Skin of body (tissue), 2 donors: ENCODE data around the gene ZNF423. TPM values are rescaled to one million over a fixed set of nuclear protein-coding genes. Genes with fewer than 3 reads are reported as not detected.
A peak's percentile ranks its signal among the peaks of the same experiment; 100 is the strongest.

ENCODE experiments used
- DNase-seq: peaks from one replicate; lab custom pipeline; 2025; lab: John Stamatoyannopoulos, UW
- total RNA-seq: library from RNA; depleted of rRNA; stranded (reverse); fragments of >200 nt; gene quantifications from one replicate; pipeline ENCODE4 v1.2.3, GENCODE V29; 2014

Gene ZNF423
- total RNA-seq, 1 donor from 2014 or later: 8.0 TPM

DNA sequence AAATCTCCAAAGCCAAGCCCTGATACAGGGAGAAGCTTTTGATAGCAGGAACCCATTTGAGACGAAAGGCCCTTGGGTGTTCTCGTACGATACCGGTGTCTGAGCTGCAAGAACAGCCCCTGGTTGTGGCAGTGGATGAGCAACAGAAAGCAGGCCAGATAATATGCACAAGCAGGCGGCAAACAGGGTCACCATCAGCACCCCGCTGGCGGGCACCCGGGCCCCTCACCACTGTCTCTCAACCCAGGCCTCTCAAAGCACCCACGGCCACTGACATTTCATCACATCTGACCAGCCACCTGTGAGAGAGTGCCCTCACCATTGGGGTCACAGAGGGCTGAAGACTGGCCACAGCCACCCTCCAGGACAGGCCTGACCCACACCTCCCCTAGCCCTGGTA lies 252.0 kb downstream of the ZNF423 start:
- DNase-seq: no peak

DNA sequence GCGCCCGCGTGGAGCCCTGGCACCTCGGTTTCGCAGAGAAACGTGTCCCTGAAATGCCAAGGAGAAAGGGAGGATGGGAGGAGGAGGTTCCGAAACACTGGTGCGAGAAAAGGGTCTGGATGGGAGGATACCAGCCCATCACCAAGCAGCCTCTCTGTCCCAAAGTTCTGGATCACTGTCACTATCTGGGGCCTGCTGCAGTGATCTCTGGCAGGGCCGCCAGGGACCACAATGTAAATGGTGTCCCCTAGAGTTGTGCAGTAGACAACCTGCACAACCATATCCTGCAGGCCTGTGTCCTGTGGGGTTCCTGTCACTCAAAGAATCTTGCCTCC lies 253.0 kb downstream of the ZNF423 start:
- no peak for DNase-seq

- no peak for DNase-seq
Observed at GRCh38 chr16:49602201-49602975, 253.5 kb downstream of the ZNF423 start.

DNA sequence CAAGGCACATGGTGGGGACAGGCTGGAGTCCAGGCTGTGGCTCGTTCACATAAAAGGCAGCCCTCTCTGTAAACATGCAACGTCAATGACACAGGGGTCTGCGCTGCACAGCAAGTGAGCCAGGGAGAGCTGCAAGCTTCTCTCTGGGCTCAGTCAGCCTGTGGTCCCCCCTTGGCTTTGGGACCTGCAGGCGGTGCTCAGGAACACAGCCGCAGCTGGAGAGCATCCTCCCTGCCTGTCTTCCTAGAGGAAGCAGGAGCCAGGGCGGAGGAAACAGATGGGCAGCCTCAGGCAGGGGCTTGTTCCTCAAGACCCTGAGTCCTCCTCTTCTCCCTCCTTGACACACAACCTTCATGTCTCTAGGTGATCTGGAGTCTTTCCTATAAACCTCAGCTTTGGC lies 254.3 kb downstream of the ZNF423 start:
- no peak for DNase-seq

DNA sequence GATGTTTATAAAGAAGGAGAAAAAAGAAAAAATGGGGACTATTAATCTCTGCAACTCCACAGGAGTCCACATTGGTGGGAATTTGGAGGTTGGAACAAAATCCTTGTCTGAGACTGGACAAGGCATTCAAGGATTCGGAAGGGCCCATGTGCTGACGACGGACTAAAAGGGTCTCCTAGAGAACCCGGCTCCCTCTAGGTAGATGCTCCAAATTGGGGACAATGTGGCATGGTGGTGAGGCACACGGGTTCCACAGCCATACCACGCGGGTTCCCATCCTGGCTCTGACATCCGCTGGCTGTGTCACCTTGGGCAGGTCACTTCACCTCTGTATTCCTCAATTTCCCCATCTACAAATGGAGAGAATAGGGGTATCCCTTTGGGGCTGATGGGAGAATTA lies 254.9 kb downstream of the ZNF423 start:
- no peak for DNase-seq

GRCh38 chr16:49600536-49600935 lies 255.4 kb downstream of the ZNF423 start:
- DNase-seq: no peak

GRCh38 chr16:49599704-49600103 lies 256.2 kb downstream of the ZNF423 start:
- no peak for DNase-seq

DNA sequence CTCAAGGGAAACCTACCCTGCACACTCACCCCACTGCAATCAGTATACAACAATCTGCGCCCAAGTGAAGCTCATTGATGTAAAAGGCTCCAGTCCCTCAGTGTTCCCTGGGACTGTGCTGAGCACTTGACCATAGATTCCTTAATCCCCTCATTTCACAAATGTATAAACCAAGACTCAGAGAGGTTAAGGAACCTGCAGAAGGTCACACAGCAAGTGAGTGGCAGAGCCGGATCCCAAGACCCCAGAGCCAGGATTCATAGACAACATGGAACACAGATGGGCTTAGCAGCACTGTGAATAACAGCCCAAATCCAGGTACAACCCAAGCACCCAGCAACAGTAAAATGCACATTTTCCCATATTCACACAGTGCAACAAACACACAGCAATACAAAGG lies 256.6 kb downstream of the ZNF423 start:
- DNase-seq: no peak

DNA sequence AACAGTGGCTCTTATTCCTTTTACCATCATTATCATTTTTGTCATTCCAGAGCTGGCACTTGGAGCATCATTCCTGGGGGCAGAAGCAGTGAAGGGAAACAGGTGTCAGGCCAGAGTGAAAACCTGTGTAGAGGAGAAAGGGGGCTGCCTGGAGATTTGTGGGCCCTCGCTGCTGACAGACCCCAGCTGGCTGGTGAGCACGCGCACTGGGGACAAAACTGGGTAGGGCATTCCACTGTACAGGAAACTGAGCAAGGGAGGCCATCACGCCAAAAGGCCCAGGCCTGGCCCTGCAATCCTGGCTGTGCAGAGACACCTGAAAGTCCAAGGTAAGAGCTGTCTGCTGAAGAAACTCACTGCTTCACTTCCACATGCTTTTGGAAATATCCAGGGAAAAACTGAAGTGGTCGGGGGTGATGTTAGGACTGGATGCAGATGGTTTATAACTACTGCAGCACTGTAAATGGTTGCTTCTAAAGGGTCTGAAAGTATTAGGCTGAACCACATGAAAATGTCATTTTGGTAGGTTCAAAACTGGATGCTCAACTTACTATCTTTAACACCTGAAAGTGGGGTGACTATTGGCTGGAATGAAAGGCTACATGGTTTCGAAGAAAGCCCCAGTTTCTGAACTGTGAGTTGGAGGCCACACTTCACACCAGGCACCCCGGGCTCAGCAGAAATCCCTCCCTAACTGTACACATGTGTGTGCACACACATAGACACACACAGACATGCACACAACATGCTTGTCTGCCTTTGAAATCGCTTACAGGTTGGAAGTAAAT lies 257.3 kb downstream of the ZNF423 start:
- DNase-seq: no peak

DNA sequence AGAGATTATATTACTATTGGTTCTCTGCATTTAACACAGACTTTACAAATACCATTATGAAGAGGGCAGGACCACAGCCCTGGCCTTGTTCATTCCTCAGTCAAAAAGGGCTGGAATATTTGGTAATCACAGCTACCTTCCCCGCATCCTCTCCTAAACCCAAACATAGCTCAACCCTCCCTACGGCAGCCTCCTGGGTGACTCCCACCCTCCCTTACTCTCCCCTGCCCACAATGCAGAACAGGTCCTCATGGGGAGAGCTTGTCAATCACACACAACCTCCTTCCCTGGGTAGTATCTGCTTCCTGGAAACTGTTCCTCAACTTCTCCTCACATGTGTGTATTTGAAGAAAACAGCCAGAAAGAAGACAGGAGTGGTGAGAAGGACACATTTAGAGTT lies 258.1 kb downstream of the ZNF423 start:
- no peak for DNase-seq

DNA sequence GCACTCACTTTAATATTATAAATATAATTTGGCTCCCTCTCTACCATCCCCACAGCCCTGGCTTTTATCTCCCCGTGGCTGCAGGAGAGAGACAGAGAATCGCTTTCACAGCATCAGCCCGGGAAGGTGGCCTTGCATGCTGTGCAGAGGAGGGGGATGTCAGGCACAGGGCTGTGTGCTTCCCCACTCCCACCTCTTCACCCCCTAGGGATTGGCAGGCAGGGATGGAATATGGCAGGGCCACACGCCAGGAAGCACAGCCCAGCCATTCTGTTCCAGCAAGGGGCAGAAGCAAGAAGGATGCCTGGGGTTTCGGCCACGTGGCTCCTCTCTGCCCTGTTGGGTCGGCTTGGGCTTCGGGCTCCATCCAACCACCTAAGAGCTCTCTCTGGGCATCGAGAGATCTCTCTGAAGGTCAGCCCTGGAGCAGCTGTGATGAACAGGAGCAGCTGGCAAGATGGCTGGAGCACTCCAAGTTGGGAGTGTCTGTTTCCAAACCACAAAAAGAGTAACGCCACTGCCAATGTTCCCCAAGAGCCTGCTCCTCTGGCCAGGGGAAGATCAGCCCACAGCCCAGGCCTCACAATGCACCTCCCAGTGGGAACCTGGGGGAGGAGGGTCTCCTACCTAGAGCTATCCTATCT lies 259.1 kb downstream of the ZNF423 start:
- no peak for DNase-seq

DNA sequence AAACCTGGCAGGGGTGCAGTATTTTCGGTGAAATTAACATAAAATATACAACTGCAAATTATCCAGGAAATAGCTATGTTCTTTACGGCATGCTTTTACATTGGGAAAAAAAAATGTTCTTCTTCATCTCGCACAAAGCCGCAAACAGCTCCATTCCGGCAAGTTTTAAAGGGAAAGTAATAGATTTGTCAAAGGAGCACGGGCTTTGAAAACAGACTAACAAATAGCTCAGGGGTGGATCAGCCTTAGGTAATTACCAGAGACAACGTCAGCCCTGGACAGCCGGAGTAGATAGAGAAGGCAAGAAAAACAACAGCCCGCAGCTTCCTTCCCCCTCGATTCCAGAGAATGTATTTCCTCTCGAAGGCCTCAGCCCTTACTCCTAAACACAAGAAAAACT lies 259.8 kb downstream of the ZNF423 start:
- peak; percentile 37 for DNase-seq

- DNase-seq: no peak
Observed at GRCh38 chr16:49594685-49595498, 261.0 kb downstream of the ZNF423 start.

GRCh38 chr16:49594153-49594552 lies 261.8 kb downstream of the ZNF423 start:
- no peak for DNase-seq

DNA sequence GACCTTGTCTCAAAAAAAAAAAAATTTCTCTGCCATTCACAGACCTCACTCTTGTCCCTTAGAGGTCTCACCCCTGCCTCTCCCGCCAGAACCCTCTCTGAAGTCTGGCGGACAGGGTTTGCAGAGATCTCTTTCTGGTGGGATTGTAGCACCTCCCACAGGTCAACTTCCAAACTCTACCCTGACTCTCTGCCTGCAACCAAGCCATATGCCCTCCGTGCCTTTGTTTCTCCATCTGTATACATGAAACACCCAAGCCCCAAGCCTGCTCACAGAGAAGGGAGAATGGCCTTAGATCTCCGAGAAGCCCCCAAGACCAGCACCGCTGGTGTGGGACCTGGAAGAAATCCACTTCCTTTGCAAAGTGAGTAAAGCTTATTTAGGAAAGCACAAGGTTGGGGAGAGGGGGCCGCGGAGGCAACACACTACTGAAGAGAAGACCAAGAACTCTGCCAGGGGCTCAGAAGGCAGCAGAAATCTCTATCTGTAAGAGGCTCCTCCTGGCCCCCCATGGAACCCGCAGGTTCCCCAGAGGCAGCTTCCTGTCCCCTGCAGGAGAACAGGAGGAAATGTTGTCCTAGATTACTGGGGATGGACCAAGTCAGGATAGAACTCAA lies 262.4 kb downstream of the ZNF423 start:
- DNase-seq: no peak

- DNase-seq: no peak
Observed at GRCh38 chr16:49592546-49593423, 263.1 kb downstream of the ZNF423 start.

DNA sequence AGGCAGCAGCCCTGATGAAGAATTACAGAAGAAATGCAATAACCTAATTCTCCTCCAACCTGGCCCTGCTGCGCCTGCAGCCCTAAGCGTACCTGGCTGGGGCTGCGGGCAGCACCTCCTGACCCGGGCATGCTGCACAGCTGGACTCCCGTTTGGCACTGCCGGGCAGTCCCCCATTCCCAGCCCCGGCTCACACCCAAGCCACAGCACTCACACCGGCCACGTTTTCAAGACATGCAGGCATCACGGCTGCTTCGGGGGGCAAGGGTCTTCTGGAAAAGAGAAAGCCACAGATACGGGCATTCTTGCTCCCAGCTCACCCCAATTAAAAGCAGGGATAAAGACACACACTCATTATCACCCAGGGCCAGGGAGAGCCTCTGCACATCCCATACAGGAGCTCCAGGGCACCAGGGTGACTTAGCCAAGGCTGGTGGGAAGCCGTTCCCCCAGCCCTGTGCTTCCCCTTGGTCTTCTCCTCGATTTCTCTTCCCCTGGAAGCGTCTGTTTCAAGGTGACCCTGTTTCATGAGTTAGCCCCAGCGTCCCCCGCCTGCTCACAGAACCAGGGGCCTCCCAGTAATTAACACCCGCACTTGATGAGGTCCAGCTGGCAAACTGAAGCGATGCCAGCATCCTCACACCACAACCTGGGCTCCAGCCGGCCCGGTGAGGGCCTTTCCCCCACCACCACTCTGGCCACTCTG lies 265.6 kb downstream of the ZNF423 start:
- DNase-seq: no peak

DNA sequence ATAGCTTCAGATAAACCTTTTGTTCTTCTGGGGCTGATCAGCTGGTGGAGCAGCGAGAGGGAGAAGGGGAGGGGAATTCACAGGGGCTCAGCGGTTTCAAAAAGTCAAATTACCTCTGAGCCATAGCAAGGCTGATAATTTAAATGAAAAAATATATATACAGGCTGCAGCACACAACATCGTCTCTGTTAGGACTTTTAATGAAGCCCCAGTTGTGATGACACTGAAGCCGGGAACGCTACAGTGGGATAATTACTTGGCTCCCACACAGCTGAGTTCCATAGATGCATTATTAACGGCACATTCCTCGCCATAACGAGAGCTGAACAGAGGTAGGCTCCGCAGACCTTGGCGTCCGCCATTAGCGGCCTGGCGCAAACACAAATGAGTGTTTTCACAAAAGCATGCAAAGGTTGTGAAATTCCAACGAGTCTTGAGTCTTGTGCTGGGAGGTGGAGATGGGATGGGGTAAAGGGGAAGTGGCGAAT lies 266.3 kb downstream of the ZNF423 start:
- DNase-seq: no peak

DNA sequence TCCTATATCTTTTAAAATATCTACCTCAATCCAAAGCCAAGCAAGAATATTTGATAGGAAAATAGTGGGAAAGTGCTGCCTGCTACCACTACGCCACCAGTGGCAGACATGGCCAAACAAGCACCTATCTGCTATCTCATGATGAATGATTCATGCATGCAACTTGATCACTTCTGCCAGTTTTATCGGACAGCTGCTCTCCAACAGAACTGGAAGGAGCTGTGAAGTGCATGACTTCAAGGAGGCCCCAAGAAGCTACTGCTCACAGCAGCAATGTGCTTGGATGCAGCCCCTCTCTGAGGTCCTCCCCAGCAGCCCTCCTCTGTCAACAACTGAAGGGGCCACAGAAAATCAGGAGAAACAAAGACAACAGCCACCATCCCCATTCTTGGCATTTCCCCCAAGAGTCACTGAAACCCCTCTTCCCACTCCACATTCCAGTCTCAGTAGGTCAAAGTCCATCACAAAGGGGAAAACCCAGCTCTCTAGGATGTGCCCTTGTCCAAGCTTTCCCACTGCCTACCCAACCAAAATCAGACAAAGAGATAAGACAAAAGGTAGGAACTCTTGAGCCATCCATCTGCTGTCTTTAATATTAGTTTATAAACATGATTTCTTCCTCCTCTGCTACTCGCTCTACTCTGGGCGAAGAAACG lies 267.1 kb downstream of the ZNF423 start:
- no peak for DNase-seq
